ENCODE data around the gene UNC5CL. TPM values are rescaled to one million over a fixed set of nuclear protein-coding genes. Genes with fewer than 3 reads are reported as not detected.
A peak's percentile ranks its signal among the peaks of the same experiment; 100 is the strongest.

UNC5CL gene
- total and polyA plus RNA-seq, 2 of the 4 experiments (the other 2 are of a cell fraction): not detected

GRCh38 chr6:41028561-41029412, 10.2 kb downstream of the UNC5CL start:
- Histone ChIP-seq H3K9me1 (ENCODE audit: insufficient read depth, low read length) (no peaks in the 10 kb centered on the region), H2BK120ac (ENCODE audit: low read depth, low read length) (peak overlapping the region; percentile 71; the same call in 1 of the 2 replicates), H2AK5ac (ENCODE audit: low read depth, low read length) (no peak overlapping the region), H2BK15ac (ENCODE audit: low read depth, low read length) (no peak overlapping the region), H3K27ac (ENCODE audit: insufficient read depth, low read length) (no peak overlapping the region), H4K91ac (ENCODE audit: insufficient read depth, low read depth, low read length) (0 out of 2 replicates have a peak overlapping the region, but pooled peaks have one; percentile 0), H2BK5ac (ENCODE audit: low read depth, low read length, poor library complexity, severe bottlenecking) (no peak overlapping the region), H4K8ac (ENCODE audit: low read depth in 2 of 2, low read length in 2 of 2) (peak overlapping the region; percentile 93 to 96), H3K79me1 (ENCODE audit: low read depth in 1 of 2, low read length in 2 of 2) (no peaks in the 10 kb centered on the region), H3K9ac (ENCODE audit: low read depth, low read length) (peak overlapping the region; percentile 71; the same call in 1 of the 2 replicates), H4K5ac (ENCODE audit: low read depth, low read length) (peak overlapping the region; percentile 82), H3K36me3 (ENCODE audit: control insufficient read depth, insufficient read depth, low read length) (no peaks in the 10 kb centered on the region), H2AK9ac (replicated peaks; ENCODE audit: low read depth, low read length, poor library complexity) (peak overlapping the region; percentile 10), H3K9me3 (ENCODE audit: control insufficient read depth, insufficient read depth, low read length) (no peaks in the 10 kb centered on the region), H3K18ac (ENCODE audit: low read depth, low read length) (no peak overlapping the region), H2BK20ac (ENCODE audit: low read depth, low read length) (no peak overlapping the region), H3K4me1 (ENCODE audit: control insufficient read depth, insufficient read depth, low read length) (peaks cover 4% of the 10 kb centered on the region; the same call in 1 of the 2 replicates), H3K4ac (ENCODE audit: low read depth, low read length) (peak overlapping the region; percentile 72; the same call in 1 of the 2 replicates), H2AFZ (replicated peaks; ENCODE audit: low read length, poor library complexity) (peak overlapping the region; percentile 96), H3K4me3 (ENCODE audit: insufficient read depth, low read depth, low read length) (peak overlapping the region; percentile 40), H4K20me1 (ENCODE audit: insufficient read depth, low read length) (no peaks in the 10 kb centered on the region), H3K27me3 (ENCODE audit: control insufficient read depth, insufficient read depth, low read length) (peaks cover 8% of the 10 kb centered on the region; the same call in 1 of the 2 replicates), H3K4me2 (ENCODE audit: low read depth, low read length) (peak overlapping the region; percentile 83), H3K23ac (ENCODE audit: low read depth, low read length) (peak overlapping the region; percentile 46; the same call in 1 of the 2 replicates), H3K56ac (ENCODE audit: extremely low read depth, insufficient read depth, low read length) (no peak overlapping the region), H3K14ac (replicated peaks; ENCODE audit: low read depth, low read length) (no peak overlapping the region)
- POLR2A ChIA-PET (ENCODE audit: unreplicated experiment): interaction anchor here (0.5 kb wide), 1 partner anchor 1099 kb away, joined by 7 read pairs; no protein-coding TSS in a partner anchor
- CTCF ChIA-PET: interaction anchor here (0.6 to 2.5 kb wide), 11 partner anchors 10 to 163 kb away, joined by 3 to 24 read pairs (median 4); partner anchors contain the start of gene TSPO2
- no peak for DNase-seq
- WGBS, 2 experiments (ENCODE audit: extremely low coverage in 2 of 2, insufficient read length in 1 of 2): 58% methylated on average over 4 of the region's 13 CpGs; no CpG with 5 or more reads in 1 of the 2 experiments
- ATAC-seq (ENCODE audit: low read depth): no peak; the same call in 1 of the 2 replicates
- in situ Hi-C loops (cut with MboI; ENCODE audit: low sequenced_read_pairs) (loop anchor here (10.0 to 25.0 kb wide), 3 partner anchors 474 to 1666 kb away; no protein-coding TSS in a partner anchor), intact Hi-C loops (cut with micrococcal nuclease) (loop anchor here (1.0 to 10.0 kb wide), 6 partner anchors 22 to 1684 kb away; no protein-coding TSS in a partner anchor), dilution Hi-C loops (cut with HindIII; ENCODE audit: low sequenced_read_pairs, unreplicated experiment) (no loop called here)
- BruUV-seq (replicated peaks): no TSS peak
- TF ChIP-seq BHLHE40 (IDR thresholded peaks at IDR 0.05; ENCODE audit: low read depth, low read length) (no peak), MAFK (IDR thresholded peaks at IDR 0.05; ENCODE audit: low read depth, low read length) (no peak), CHD1 (IDR thresholded peaks at IDR 0.05; ENCODE audit: low read depth, low read length) (no peak), MXI1 (IDR thresholded peaks at IDR 0.05; ENCODE audit: borderline replicate concordance, low read depth, low read length) (no peak), ELK1 (IDR thresholded peaks at IDR 0.05; ENCODE audit: borderline replicate concordance, low read depth, low read length) (no peak), MAZ (IDR thresholded peaks at IDR 0.05; ENCODE audit: borderline replicate concordance, low read depth, low read length) (no peak), RFX5 (IDR thresholded peaks at IDR 0.05; ENCODE audit: low read depth, low read length) (no peak), POLR2A (IDR thresholded peaks at IDR 0.05; ENCODE audit: low read depth, low read length) (no peak), CEBPB (IDR thresholded peaks at IDR 0.05; ENCODE audit: low read depth, low read length) (no peak), RCOR1 (IDR thresholded peaks at IDR 0.05; ENCODE audit: insufficient replicate concordance, low read length) (no peak), USF2 (IDR thresholded peaks at IDR 0.05; ENCODE audit: low read depth, low read length) (no peak), FOS (IDR thresholded peaks at IDR 0.05; ENCODE audit: low read depth, low read length) (no peak), RAD21 (IDR thresholded peaks at IDR 0.05; ENCODE audit: low read length) (no peak), SMC3 (IDR thresholded peaks at IDR 0.05; ENCODE audit: low read depth, low read length) (no peak)

Data from IMR-90 (cell line).